Cortex of kidney (tissue), 1 donor: ENCODE measurements around the gene SLC24A4.

Source experiments
- DNase-seq: peaks from one replicate; lab custom pipeline; 2025; lab: John Stamatoyannopoulos, UW

SLC24A4 gene

DNA sequence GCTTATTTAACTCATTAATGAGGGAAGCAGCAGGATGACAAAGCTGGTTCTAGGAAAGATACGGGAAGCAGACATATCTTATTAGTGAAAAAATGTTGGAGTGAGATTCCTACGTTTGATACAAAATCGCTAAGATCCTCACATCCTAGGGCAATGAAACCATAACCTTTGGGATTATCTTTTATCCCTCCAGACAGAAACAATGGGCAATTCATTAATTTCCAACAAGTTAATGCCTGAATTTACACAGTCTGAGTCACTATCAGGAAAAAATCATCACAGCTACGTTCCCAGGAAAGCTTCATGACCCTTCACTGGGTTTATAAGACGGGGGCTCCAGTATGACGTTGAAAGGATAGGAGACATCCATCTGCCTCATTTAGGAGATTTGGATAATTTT is 45.0 kb downstream of the SLC24A4 start:
- DNase-seq: no peak

DNA sequence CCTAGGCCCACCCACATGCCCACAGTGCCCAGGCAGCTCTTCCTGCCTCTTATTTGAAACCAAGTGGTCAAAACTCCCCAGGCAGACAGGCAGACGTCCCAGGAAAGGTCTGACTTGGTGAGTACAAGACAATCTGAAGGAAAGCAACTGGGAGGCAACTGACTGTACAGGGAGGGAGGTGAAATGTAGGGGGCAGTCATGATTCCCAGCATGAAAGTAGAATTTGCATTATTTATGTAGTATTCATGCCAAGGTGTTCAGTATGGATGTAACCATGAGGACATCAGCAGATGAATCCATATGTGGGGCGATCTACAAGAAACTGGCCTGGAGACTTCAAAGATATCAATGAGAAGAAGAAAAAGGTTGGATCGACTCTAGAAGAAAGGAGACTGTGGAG is 46.1 kb downstream of the SLC24A4 start:
- no peak for DNase-seq

DNA sequence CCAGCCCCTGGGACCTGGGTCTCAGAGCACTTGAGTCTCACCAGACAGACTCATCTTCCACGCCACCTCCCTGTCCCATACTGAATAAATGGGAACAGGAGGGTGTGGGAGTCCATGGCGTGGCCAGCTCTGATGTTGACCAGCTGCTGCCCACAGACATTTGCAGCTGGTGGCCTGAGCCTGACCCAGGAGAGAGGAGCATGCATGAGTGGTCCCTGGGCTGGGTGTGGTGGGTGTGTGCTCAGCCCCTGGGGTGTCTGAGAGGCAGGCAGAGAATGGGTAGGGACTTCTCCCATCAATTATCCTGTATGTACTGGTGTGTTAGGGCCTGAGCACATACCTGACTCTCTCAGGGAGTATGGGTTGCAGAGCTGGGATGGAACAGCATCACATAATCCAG is 49.3 kb downstream of the SLC24A4 start:
- no peak for DNase-seq

DNA sequence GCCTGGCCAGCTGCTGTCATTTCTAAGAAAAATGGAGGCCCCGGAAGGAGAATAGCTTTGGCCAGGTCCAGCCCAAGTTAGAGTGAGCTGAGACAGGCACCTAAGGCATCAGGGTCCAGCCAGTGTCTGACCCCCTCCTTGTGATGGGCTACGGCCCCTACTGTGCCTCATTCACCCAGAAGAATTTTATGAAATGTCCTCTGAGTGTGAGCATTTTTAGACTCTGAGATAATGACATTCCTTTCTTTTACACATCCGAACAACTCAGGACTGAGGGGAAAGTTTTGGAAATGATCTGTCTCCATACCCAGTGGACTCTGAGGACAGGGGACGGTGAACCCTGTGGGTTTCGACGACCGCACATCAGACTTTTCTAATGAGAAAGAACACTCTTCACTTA is 50.4 kb downstream of the SLC24A4 start:
- DNase-seq: no peak

DNA sequence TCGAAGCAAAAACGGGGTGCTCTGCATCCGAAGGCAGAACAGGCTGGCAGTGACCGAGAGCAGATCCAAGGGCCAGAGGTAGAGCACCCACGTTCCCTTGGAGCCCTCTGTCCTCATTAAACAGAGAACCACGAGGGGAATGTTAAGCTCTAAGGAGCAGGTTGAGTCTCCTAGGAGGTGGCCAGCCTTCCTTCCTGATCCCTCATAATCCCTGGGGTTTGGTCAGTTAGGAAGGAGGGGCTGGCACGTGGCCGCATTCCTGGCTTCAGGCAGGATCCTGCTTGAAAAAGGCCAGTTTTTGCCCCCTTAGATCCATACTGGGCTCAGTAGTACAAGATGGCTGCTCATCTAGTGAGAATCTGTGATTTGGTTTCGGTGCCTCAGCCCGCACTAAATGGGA is 57.2 kb downstream of the SLC24A4 start:
- DNase-seq: no peak

DNA sequence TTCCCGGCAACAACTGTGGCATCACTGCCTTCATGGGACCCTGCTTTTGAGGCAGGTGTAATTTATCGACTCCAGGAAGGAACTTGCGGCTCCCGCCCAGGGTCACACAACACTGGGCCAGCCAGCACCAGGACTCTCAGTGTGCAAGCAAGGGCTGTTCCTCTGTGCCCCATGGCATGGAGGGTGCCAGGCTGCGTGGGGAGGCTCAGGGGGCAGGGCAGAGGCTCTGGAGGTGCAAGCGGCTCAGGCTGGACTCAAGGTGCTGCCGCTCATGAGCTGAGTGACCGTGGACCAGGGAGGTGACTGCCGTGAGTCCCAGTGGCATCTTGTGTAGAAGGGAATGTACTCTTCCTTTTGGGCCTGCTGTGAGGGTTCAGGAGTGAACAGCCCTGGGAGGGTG is 57.6 kb downstream of the SLC24A4 start:
- no peak for DNase-seq

DNA sequence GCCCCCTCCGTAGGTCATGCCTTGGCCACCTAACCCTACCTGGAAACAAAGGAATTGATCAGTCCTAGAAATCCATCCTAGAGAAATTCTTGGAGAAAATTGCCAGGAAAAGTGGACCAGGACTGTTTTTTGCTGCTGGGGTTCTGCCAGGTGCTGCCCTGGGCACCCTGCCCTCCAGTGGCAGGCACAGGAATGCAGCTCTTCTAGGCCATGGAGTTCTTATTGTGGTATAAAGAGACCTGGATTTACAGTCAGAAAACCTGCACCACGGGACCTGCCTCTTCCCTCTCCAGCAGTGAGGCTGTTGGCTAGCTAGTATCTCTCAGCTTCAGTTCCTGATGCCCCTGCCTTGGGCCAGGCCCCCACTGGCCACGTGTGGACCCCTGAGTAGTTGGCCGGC is 59.7 kb downstream of the SLC24A4 start:
- DNase-seq: no peak

DNA sequence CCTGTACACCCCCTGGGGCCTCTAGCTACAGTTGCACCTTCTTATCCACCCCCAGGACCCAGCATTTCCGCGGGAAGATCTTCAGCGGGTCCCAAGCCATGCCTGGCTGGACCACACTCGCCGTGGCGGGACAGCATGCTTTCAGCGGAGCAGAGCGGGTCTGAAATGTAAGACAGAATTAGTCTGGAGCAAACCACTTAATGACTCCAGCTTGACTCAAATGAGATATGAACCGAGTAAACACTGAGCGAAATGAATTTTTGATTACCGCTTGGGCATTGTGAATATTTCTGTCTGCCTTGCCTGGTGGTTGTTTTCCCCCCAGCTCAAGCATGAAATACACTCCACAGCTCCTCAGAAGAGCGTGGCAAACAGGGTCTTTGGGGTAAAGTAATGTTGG is 60.8 kb downstream of the SLC24A4 start:
- no peak for DNase-seq

DNA sequence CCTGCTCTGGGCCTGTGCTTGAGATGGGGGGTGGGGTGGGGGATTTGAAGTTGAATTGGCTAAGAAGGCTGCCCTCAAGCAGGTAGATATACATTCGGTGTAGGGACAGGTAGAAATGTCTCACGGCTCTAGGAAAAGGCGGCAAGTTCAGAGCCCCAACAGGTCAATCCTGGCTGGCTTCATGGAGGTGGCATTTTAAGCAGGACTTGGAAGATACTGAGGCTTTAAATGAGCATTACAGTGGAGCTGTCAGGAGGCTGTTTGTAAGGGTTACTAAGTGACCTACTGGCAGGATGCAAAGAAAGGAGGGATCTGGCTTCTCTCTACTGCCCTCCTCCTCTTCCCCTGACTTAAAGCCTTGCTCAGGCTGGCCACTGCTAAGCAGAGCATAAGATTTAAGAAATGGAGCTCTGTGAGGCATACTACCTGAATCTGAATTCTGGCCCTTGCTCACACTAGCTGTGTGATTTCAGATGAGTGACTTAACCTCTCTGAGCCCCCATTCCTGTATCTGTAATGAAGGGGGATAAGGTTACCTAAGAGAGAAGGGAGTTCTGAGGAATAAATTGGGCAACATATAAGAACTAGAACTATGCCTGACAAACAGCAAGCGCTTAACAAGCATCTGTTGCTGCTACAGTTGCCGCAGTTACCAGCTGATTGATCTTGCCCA is 61.6 kb downstream of the SLC24A4 start:
- DNase-seq: no peak

DNA sequence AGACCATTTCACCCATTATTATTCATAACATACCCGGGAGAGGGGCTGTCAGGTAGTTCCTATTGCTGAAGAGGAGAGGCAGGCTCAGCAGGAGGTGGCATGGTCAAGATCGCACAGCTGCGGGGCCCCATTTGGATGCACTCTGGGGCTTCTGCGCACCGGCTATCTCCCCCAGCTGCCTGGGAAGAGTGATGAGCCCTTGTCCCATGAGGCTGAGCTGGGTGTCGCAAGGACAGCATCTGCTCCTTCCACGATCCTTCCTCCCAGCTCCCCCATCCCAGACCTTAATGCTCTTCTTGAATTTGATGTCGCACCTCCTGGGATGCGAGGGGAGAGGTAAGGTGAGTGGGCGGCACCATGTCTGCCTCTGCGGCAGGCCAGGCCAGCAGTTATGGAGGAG is 62.6 kb downstream of the SLC24A4 start:
- no peak for DNase-seq

DNA sequence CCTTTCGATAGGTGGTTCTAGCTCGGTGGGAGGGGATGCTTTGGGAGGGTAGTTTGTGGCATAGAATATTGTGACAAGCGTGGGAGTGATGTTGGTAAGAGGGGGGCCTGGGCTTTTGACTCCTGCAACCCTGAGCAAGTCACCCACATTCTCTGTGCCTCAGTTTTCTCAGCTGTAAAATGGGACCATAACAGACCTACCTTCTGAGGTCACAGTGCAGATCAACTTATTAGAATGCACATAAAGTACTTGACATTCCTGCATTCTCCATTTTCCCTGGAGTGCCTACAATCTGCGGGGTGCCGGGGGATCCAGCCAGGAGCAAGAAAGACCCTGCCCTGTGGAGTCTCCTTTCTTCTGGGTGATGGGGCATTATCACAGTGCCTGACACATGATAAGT is 63.2 kb downstream of the SLC24A4 start:
- DNase-seq: no peak

DNA sequence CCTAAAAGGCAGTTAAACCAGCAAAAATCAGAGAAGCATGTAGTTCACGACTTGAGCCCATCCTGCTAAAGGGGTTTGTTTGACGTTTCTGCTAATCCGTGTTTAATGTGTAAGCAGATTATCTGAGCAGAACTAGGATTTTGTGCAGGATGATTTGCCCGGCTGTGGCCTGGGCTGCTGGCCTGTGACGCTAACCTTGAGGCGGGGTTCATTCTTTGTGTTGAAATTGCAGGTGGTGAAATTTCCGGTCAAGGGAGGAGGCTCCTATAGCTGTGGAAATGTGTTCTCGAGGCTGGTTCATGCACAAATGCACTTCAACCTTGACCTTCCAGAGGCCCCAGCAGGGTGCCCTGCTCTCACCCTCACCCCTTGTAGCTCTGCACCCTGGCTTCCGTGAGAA is 63.7 kb downstream of the SLC24A4 start:
- DNase-seq: no peak

DNA sequence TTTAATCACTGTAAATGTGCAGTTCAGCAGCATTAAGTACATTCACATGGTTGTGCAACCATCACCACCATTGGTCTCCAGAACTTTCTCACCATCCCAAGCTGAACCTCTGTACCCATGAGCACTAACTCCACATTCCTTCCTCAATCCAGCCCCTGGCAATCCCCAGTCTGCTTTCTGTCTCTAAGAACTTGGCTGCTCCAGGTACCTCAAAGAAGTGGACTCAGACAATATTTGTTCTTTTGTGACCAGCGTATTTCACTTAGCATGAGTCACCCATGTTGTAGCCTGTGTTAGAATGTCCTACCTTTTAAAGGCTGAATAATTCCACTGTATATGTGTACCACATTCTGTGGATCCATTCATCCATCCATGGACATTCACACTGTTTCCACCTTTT is 64.6 kb downstream of the SLC24A4 start:
- no peak for DNase-seq

DNA sequence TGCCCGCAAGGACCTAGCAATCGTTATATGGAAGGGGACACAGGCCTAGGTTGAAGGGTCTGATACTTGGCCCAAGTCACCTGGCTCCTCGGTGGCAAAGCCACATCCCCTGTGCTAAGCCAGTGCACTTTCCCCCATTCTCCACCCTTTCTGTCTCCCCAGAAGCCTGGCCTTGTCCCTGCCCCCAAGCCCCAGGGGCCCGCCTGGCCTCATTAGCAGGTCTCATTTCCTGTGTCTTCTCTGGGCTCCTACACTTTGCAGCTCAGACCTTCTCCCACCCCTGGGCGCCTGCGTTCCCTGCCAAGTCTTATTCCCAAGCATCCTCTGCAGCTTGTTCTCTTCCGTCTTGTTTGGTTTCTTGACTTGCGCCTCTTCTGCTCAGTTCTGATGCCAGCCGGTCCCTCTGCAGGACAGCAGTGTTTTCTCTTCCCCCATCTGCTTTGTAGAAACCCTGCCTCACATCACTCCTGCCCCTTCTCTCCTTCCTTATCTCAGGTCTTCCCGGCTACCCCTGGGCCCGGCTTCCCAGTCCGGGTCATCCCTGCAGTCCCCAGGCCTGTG is 66.7 kb downstream of the SLC24A4 start:
- DNase-seq: no peak

DNA sequence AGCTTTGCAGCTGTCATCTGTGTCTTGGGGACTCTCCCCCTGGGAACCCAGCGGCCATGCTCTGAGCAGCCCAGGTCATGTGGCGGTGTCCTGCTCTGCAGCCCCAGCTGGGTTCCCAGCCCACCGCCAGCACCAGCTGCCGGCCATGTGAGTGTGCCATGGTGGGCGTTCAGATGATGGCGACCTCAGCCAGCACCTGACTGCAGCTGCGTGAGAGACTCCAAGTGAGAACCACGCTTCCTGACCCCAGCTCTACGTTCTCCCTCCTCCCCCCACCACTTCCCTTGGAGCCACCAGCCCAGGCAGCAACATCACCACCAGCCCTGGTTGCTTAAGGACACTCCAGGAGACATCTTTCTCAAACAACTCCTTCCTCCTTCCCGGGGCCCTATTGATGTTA is 68.8 kb downstream of the SLC24A4 start:
- no peak for DNase-seq

DNA sequence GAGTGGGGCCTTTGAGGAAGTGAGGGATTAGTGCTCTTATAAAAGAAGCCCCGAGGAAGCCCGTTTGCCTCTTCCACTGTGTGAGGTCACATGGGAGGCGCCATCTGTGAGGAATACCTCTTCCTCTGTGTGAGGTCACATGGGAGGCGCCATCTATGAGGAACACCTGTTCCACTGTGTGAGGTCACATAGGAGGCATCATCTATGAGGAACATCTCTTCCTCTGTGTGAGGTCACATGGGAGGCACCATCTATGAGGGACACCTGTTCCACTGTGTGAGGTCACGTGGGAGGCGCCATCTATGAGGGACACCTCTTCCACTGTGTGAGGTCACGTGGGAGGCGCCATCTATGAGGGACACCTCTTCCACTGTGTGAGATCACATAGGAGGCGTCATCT is 69.7 kb downstream of the SLC24A4 start:
- DNase-seq: no peak

DNA sequence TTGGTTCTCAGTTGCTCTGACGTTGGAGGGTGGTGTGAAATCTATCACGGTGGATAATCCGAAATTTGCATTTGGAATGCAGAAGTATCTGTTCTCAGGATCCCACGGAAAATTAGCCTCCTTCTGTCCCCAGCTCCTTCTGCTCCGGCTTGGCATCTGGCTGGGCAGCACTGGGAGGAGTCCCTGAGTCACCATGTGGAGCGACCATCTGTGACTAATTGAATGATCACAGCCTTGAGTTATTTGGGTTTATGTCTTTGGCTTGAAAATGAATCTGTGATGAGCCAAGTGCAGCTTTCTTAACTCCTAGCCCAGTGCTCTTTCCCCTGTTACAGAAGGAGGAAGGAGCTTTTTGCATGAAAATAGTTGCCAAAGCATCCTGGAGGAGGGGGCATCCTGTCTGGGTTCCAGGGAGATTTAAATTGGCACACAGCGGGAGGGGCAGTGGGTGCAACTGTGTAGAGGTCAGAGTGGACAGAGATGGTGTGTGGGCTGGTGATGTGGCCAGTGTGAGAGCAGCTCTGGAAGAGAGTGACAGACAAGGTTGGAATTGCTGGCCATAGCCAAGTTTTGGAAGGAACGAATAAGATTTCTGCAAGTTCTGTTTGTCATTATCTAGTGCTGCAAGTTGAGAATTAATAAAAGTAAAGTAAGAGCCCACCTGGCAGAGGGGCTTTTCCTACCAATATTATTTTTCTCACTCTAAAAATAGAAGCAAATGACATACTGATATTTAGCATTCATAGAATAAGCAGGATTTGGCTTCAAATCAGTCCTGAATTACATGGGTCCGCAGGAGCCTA is 74.4 kb downstream of the SLC24A4 start:
- no peak for DNase-seq

DNA sequence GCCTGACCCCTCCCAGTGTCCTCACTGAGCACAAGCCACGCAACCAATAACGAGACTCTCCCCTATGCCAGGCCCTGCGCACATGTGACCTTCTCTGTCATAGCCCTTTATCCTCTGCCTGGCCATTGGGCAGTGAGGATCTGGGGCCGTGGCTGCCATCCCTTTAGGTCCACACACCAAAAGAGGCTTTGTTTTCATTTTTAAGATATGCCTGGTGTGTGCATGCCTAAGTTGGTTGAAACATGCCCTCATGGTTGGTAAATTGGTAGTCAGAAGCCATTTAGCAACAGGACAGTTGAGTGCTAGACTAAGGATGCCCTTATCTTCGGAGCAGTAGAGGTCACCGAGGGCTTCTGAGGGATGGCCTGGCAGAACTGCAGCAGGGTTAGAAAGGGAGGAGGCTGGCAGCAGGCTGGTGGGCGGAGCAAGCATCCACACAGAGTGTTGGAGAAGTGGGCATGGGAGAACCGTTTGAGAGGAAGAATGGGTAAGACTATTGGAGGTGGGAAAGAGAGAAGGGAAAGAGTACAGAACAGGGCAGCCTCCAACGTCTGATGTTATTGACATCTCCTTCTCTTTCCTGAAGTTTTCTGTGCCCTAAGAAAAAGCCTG is 75.1 kb downstream of the SLC24A4 start:
- DNase-seq: no peak

DNA sequence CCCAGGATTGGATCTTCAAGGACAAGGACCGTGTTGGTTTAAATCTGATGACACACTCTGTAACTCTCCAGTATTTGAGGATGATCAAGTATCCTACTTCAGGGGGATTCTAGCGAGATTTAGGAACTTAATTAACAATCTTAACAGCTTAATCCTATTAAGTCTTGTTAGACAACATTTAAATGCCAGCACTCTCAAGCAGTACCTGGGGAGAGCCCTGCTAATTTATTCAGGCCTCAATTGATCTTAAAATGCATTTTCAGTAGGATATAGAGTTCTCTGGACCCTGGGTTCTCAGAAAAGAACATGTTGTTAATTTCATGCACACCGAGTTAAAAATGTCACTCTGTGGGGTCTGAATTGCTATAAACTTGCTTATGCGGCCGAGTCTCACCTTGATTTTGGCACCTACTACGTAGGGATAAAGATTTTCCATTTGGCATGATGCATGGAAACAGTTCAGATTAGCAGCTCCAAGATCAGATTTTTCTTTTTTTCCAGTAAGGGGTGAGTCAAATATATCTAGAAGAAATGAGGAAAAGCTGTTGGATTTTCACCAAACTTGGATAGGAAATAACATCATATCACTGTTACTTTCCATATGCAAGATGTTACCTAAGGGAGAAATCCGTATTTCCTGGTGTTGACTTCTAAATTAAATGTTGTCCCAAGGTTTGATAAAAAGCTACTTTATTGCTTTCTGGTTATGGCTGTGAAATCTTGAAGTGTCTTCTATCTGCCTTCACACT is 76.1 kb downstream of the SLC24A4 start:
- no peak for DNase-seq

DNA sequence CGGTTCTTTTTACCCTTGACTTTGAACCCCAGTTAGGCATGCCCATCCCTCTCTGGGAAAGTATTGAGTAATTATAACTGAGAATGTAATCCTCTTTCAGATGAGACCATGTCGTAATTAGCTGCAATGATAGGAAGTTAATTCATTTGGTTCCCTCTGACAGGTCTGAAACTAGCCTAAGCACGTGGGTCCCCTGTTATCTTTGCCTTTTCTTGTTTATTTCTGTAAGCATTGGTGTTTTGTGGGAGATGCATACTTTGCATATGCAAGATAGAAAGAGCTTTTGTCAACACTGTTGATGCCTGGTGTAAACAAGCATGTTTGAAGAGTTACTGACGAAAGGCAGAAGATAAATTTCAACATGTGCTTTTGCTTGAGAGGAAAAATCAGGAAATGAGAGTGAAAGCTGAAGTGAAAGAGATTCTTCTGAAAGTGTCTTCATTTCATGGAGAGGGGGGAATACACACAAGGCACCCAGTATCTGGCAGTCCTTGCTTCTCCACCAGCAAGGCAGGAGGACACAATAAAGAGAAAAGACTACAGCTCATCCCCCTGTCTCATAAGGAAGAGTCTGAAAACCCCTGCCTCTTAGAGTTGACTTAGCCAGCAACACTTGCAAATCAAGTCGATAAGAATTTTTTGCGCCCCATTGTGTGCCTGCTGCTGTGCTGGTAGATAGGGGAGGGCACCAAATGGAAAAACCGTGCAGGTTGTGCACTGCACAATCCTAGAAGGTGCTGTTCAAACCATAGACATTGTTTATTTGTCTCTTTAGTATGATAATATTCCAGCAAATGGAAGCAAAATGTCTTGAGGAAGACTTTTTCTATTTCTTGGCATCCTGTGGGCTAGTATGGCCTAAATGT is 77.8 kb downstream of the SLC24A4 start:
- DNase-seq: no peak

DNA sequence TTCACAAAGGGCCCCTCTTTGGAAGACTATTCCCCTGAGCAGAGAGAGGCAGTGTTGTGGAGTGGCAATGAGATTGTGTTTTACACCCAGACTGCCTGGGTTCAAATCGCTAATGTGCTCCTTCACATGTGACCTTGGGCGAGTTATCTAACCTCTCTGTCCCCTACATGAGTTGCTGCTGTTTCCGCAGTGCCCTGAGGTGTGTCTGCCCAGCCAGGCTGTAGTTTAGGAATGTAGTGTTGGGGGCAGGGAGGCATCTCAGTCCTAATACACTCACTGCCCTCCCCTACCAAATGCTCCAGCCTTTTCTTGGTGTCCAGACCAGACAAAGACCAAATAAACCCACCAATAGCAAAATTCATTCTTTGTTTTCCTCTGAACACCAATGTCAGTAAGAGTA is 78.6 kb downstream of the SLC24A4 start:
- DNase-seq: no peak
